Activated CD8-positive, alpha-beta memory T cell treated with anti-CD3 and anti-CD28 coated beads, Interleukin-2, amount 50 U/mL, for 24 hours (primary cell): ENCODE results near the gene STX10.
A peak's percentile ranks its signal among the peaks of the same experiment; 100 is the strongest.

Experiments
- DNase-seq: peaks from one replicate; pipeline ENCODE4 v3.0.0-alpha.2; 2020; ENCODE audit errors: extremely low read depth

The STX10 gene

DNA sequence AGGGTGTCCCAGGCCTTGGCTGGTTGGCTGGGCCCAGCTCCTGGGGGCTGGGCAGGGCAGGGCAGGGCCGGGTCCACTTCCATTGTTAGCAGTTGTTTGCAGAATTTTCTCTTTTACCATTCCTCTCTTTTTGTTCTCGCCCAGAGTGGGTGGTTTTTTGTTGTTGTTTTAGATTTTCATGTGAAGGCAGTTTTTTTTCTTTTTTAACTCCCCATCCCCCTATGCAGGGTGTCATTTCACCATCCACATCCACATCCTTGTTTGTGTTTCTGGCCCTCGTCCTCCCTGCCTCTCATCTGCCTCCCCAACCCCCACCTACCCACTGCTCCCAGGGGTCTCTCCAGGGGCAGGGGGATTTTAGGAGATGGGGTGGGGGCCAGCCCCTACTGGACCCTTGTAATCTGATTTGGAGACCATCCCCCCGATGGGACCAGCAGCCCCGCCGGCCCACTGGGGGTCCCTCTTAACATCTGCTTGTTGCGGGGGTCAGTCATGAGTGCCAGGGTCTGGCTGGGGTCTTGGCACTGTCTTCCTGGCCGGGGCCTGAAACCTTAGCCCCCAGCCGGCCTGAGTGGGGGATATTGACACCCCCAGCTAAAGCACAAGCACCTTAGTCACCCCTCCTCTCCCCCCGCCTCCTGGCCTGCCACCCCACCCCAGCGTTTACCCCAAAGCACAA lies 10.4 kb downstream of the STX10 start:
- DNase-seq = no peak

GRCh38 chr19:13138916-13139198 lies 11.3 kb downstream of the STX10 start:
- DNase-seq = no peak

- DNase-seq = no peak
Observed at GRCh38 chr19:13138171-13138915, 11.8 kb downstream of the STX10 start.

DNA sequence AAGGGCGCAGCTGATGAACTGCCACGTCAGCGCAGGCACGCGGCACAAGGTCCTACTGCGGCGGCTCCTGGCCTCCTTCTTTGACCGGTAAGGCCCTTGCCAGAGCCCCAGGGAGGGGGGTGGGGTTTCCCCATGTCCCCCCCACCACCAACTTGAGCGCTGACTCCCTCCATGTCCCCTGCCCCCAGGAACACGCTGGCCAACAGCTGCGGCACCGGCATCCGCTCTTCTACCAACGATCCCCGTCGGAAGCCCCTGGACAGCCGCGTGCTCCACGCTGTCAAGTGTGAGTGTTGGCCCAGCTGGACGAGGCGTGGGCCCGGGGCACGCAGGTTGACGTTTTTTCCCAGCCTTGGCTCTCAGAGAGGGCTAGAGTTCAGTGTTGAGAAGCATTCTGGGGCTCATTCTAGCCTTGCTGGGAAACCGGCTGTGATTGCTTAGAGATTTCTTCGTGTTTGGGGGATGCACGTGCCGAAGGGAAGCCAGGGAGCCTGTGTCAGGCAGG lies 12.8 kb downstream of the STX10 start:
- DNase-seq = no peak

DNA sequence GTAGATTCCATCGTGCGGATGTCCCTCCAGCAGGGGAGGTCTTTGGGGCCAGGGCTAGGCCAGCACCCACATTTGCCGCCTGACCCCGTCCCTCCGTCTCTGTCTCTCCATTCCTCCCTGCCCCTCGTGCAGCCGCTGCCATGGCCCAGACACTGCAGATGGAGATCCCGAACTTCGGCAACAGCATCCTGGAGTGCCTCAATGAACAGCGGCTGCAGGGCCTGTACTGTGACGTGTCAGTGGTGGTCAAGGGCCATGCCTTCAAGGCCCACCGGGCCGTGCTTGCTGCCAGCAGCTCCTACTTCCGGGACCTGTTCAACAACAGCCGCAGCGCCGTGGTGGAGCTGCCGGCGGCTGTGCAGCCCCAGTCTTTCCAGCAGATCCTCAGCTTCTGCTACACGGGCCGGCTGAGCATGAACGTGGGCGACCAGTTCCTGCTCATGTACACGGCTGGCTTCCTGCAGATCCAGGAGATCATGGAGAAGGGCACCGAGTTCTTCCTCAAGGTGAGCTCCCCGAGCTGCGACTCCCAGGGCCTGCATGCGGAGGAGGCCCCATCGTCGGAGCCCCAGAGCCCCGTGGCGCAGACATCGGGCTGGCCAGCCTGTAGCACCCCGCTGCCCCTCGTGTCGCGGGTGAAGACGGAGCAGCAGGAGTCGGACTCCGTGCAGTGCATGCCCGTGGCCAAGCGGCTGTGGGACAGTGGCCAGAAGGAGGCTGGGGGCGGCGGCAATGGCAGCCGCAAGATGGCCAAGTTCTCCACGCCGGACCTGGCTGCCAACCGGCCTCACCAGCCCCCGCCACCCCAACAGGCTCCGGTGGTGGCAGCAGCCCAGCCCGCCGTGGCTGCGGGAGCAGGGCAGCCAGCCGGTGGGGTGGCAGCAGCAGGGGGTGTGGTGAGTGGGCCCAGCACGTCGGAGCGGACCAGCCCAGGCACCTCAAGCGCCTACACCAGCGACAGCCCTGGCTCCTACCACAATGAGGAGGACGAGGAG lies 14.8 kb downstream of the STX10 start:
- DNase-seq = no peak

DNA sequence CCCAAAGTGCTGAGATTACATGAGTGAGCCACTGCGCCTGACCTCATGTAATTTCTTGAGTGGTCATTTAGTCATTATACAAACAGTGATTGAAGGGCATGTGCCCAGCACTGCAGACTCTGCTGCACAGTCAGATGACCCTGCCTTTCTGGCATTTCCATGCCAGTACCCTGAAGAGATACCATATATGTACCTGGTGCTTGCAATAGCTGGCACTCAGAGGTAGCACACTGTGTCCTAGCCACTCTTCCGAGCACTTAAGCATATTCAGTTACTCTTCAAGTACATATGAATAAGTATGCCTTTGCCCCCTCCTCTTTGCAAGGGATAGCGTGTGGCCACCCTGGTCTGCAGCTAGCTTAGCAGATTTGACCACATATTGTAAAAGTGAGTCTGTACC lies 15.5 kb downstream of the STX10 start:
- DNase-seq = no peak

DNA sequence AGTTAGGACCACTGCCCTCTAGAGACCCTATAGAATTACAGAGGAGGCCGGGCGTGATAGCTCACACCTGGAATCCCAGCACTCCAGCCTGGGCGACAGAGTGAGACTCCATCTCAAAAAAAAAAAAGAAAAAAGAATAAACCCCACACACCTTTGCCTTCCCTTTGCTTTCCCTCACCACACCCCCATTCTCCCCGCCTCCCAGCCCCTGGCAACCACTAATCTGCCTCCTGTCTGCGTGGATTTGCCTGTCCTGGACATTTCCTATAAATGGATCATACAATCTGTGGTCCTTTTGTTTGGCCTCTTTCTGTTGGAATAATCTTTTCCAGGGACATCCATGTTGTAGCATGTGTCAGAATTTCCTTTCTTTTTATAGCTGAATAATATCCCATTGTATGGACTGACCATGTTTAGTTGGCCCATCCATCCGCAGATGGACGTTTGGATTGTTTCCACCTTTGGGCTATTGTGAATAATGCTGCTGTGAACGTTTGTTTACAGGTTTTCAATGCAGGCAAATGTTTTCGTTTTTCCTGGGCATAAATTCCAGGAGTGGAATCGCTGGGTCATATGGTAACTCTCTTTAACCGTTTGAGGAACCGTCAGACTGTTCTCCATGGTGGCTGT lies 16.8 kb downstream of the STX10 start:
- DNase-seq = no peak

DNA sequence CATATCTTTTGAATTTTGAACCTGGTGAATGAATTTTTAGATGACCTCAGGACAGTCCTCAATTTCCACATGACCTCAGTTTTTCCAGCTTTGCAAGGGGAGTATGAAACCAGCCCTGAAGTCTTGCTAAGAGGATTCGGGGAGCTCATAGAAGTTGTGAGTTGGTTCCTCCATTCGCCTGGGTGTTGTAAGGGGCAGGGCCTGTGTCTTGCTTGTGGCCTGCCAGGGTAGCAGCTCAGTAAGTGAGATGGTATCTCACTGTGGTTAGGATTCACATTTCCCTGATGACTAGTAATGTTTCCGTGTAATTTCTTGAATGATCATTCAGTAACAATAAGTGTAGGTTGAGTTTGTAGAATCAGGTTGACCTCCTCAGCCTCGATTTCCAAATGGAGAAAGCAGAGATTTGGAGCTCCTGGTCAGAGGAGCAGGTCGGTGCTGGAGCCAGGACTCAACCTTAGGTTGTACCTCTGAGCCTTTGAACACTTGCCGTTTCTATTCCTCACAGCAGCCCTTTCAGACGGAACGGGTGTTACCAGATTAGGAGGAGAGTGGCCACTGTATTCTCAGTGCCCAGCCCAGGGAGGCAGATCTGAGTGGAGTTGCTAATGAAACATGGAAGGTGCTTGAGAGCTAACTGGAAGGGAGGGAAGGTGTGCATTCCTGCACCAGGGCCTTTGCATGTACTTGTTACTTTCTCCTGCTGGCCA lies 17.5 kb downstream of the STX10 start:
- peak; percentile 61 for DNase-seq

GRCh38 chr19:13130886-13131490 lies 19.2 kb downstream of the STX10 start:
- no peak for DNase-seq

- DNase-seq = no peak
Observed at GRCh38 chr19:13129384-13129783, 20.8 kb downstream of the STX10 start.

- DNase-seq = no peak
Observed at GRCh38 chr19:13128583-13128982, 21.6 kb downstream of the STX10 start.

DNA sequence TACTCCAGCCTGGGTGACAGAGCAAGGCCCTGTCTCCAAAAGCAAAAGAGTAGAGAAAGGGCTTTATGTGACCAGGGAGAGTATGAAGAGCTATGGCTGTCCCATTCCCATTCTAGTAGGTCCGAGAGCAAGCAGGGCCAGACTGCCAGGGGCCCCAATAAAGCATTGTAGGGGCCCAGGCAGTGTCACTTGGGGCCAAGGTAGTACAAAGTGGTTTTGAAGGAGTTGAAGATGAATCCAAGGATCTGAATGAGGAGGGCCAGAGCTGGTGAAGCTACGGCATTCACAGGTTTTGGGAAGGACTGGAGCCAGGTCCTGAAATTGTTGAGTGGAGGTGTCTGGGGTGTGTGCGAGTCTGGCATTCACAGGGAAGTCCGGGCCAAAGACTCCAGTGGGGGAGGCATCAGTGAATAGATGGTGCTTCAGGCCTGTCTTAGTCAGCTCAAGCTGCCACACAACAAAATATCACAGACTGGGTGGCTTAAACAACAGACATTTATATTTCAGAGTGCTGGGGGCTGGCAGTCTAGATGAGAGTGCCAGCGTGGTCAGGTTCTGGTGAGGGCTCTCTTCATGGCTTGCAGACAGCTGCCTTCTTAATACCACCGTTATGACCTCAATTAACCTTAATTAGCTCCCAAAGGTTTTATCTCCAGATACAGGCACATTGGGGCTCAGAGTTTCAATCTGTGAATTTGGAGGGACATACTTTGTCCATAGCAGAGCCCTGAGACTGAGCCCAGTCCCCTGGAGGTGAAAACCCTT lies 22.2 kb downstream of the STX10 start:
- DNase-seq = no peak

GRCh38 chr19:13127051-13127450 lies 23.1 kb downstream of the STX10 start:
- DNase-seq = no peak

- DNase-seq = no peak
Observed at GRCh38 chr19:13122980-13123957, 26.9 kb downstream of the STX10 start.

DNA sequence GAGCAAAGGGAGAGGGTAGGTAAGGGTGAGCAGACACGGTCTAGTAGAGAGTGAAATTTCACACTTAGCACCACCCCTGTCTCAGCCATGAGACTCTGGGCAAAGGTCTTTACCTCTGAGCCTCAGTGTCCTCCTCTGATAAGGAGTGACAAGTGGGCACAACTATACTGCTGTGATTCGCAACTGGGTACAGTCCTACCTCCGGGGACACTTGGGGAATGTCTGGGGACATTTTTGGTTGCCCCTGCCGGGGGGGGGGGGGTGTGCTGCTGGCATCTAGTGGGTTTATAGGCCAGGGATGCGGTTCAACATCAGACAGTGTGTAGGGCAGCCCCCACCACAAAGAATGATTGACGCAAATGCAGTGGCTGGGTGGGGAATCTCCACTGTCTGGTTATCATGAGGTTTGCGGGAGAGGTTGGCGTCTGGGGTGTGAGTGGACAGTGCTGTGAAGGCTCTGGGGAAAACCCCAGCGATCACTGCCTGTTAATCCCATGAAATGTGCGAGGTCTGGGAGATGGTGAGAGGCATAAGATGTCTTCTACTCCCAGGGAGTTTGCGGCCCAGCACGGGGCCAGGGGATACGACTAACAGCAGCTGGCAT lies 27.8 kb downstream of the STX10 start:
- DNase-seq = no peak

GRCh38 chr19:13121551-13122274 lies 28.5 kb downstream of the STX10 start:
- DNase-seq = no peak

- no peak for DNase-seq
Observed at GRCh38 chr19:13120817-13121216, 29.4 kb downstream of the STX10 start.

DNA sequence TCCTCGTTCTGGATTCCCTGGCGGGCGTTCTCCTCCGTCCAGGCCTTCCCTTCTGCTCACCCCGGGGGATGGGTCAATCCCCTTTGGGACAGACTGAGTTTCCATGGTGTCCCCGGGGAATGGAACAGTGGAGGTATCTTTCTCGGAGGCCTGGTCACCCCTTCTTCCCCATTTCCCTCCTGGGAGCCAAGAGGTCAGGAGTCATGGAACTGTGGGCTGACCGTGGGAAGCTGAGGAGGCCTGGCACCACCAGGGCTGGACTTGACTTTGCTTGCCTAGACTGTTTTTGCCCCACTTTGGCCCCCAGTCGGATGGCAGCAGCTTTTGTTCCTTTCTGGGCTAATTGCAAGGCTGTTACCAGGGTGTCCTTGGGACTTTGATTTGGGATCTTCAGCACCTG lies 30.1 kb downstream of the STX10 start:
- DNase-seq = no peak
